Esophagus muscularis mucosa (tissue), 4 donors: ENCODE results near the gene EGLN3. TPM values are rescaled to one million over a fixed set of nuclear protein-coding genes. Genes with fewer than 3 reads are reported as not detected.

Source experiments
- DNase-seq: peaks from one replicate; pipeline ENCODE4 v3.0.0-alpha.2; 2017; ENCODE audit errors: extremely low spot score
- H3K27ac ChIP-seq, 4 donors: fragments of 200-600 bp; sonication (generic); replicated peaks in 1 of 4; 1 replicate in 3 of 4; 2 replicates in 1 of 4; pipeline ENCODE4 v1.5.1; 2016 to 2019; ENCODE audit warnings: mild to moderate bottlenecking in 1 of 4
- H3K27me3 ChIP-seq, 4 donors: fragments of 200-600 bp; sonication (generic); one replicate each; pipeline versions ENCODE4 v1.5.1 to v1.6.0; 2016 to 2019
- H3K36me3 ChIP-seq, 4 donors: fragments of 200-600 bp; sonication (generic); one replicate each; pipeline ENCODE4 v1.5.1; 2016 to 2019
- H3K4me1 ChIP-seq, 4 donors: fragments of 200-600 bp; sonication (generic); one replicate each; pipeline ENCODE4 v1.5.1; 2016 to 2019
- H3K4me3 ChIP-seq, 4 donors: fragments of 200-600 bp; sonication (generic); 1 replicate in 2 of 4; 2 replicates in 2 of 4; pipeline ENCODE4 v1.5.1; 2016 to 2019; ENCODE audit warnings: mild to moderate bottlenecking in 4 of 4, moderate library complexity in 1 of 4
- H3K9me3 ChIP-seq, 4 donors: fragments of 200-600 bp; sonication (generic); 1 replicate in 3 of 4; 2 replicates in 1 of 4; pipeline ENCODE4 v1.5.1; 2016 to 2019
- EP300 ChIP-seq: sonication (generic); formaldehyde crosslinking; IDR thresholded peaks from one replicate; pipeline ENCODE4 v1.6.1; 2017; ENCODE audit warnings: antibody characterized with exemption
- POLR2A ChIP-seq: fragments of 450-650 bp; IDR thresholded peaks from one replicate; pipeline ENCODE4 v1.6.1; 2017; ENCODE audit warnings: antibody characterized with exemption, moderate library complexity, mild to moderate bottlenecking, low read depth
- POLR2AphosphoS5 ChIP-seq, 2 donors: sonication (generic); formaldehyde crosslinking; IDR thresholded peaks; one replicate each; pipeline ENCODE4 v1.6.1; 2017; ENCODE audit warnings: antibody characterized with exemption in 2 of 2
- WGBS: methylation state at CpG from one replicate; pipeline ENCODE4 v1.1.5; 2018; 5-methylcytosine and 5-hydroxymethylcytosine counted together
- intact Hi-C: fragments of 100-400 bp; cut with DNase I; formaldehyde crosslinking; loops from one replicate; pipeline ENCODE4 v1.15.1; 2023
- total RNA-seq, 4 donors: library from RNA; depleted of rRNA; stranded (reverse); fragments of >200 nt; gene quantifications; one replicate each; pipeline versions ENCODE4 v1.1.0 to v1.2.1, GENCODE V29; 2016
- TF ChIP-seq, protein P1 (sequence below), 3 experiments: fragments of 200-600 bp in 2 of 3; fragments of 450-650 bp in 1 of 3; sonication (generic) in 2 of 3; IDR thresholded peaks; one replicate each; pipeline ENCODE4 v1.5.1; 2017 to 2019; ENCODE audit warnings: antibody characterized with exemption in 3 of 3, mild to moderate bottlenecking in 2 of 3, moderate library complexity in 1 of 3

EGLN3 gene
- total RNA-seq, 4 donors from 2014 or later, result 24.0 to 41.1 (median 24.5) TPM

DNA sequence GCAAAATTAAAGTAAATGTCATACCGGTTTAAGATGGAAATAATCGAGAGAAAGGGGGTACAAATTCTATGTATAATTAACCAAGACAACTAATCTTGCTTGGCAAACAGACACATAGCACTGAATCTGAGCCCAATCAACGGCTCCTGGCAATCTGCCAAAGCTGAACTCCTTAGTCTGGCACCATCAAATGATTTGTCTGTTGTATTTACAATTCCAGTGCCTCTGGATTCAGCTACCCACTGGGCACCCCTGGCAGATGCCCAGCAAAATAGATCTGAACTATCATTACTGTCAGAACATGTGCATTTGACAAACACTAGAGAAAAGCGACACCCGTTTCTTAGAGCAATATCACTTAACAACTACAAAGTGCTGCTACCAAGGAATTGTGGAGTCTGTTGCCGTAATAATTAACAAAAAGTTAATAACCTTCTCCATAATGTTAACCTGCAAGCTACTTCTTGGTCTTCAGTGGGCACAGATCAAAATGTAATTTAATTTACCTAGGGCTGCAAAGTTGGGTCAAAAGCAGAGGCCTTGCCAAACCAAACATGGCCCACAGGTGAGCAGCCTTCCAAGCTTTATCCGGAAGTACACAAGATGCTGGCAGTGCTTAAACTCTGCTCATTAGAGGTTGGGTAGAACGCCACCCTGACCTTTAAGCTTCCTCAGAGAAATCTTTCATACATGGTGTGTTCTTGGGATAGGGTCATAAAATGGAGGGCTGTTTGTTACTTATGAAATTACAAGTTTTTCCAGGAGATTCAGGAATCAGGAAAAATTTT lies 7.6 kb downstream of the EGLN3 start:
- H3K27me3 ChIP-seq, result no peaks in the 10 kb centered on the region
- no peaks in the 10 kb centered on the region for H3K9me3 ChIP-seq
- intact Hi-C loops, result no loop called here
- H3K4me3 ChIP-seq, result no peak overlapping the region
- H3K4me1 ChIP-seq, result peaks cover 41 to 99% (median 92%) of the 10 kb centered on the region in 4 donors
- no peak for DNase-seq
- H3K36me3 ChIP-seq, result no peaks in the 10 kb centered on the region
- 57% methylated on average over 8 of the region's 8 CpGs for WGBS
- TF ChIP-seq EP300, result no peak
- peak in 1 of 2 donors; percentile 10 for TF ChIP-seq POLR2AphosphoS5 (IDR thresholded peaks at IDR 0.05)
- peak overlapping the region; percentile 50 to 84 (median 84) for H3K27ac ChIP-seq

DNA sequence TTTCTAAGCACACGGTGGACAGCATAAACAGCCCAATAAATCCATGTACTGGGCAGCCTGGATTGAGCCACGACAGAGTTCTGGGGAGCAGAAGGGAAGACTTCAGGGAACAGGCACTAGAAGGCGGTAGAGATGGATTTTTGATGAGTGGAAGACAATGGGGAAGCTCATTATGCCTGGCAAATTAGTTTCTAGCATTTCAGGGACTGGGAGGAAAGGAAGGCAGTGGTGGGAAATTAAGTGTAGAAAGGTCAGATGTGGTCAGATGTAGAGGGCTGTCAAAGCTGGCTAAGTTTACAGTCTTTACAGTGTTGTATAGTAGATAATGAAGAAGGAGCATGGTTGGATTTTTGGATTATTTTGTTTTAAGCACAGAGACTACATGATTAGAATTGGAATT lies 9.2 kb downstream of the EGLN3 start:
- peaks cover 51 to 99% (median 92%) of the 10 kb centered on the region in 4 donors for H3K4me1 ChIP-seq

DNA sequence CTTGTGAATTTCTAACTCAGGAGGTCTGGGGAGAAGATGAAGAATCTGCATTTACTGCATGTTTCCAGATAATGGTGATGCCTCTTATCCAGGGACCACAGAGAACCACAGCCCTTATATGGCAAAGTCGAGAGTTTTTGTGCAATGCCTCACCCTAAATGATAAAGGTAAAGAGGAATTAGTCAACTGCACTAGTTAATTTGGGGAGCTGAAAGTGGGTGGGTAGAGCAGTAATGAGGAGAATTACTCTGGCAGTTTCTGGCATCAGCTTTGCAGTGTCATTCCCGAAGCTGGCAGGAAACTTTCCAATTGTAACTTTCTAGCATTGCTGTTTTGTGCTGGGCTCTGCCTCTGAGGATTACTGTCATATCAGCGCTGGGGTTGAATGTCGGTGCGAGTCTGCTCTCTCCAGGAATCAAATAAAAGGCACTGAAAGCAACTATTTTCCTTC lies 10.3 kb downstream of the EGLN3 start:
- DNase-seq, result no peak
- Histone ChIP-seq H3K36me3 (no peaks in the 10 kb centered on the region), H3K27me3 (no peaks in the 10 kb centered on the region), H3K4me3 (no peak overlapping the region), H3K27ac (peak overlapping the region; percentile 38 to 84 (median 84)), H3K4me1 (peaks cover 52 to 97% (median 87%) of the 10 kb centered on the region in 4 donors), H3K9me3 (no peaks in the 10 kb centered on the region)
- WGBS, result 45% methylated on average over 5 of the region's 5 CpGs
- intact Hi-C loops, result no loop called here
- TF ChIP-seq POLR2AphosphoS5 (IDR thresholded peaks at IDR 0.05) (peak in 1 of 2 donors; percentile 16), POLR2A (no peak)

More for the DNA sequence above, 9.2 kb downstream of the EGLN3 start:
- H3K27me3 ChIP-seq, result no peaks in the 10 kb centered on the region
- 69% methylated on average over 3 of the region's 3 CpGs for WGBS
- no peak overlapping the region for H3K4me3 ChIP-seq
- peak overlapping the region; percentile 22 to 84 (median 84) for H3K27ac ChIP-seq
- TF ChIP-seq POLR2A (no peak), POLR2AphosphoS5 (IDR thresholded peaks at IDR 0.05) (no peak), EP300 (no peak)
- no peaks in the 10 kb centered on the region for H3K36me3 ChIP-seq
- H3K9me3 ChIP-seq, result no peaks in the 10 kb centered on the region
- intact Hi-C loops, result no loop called here
- no peak for DNase-seq

DNA sequence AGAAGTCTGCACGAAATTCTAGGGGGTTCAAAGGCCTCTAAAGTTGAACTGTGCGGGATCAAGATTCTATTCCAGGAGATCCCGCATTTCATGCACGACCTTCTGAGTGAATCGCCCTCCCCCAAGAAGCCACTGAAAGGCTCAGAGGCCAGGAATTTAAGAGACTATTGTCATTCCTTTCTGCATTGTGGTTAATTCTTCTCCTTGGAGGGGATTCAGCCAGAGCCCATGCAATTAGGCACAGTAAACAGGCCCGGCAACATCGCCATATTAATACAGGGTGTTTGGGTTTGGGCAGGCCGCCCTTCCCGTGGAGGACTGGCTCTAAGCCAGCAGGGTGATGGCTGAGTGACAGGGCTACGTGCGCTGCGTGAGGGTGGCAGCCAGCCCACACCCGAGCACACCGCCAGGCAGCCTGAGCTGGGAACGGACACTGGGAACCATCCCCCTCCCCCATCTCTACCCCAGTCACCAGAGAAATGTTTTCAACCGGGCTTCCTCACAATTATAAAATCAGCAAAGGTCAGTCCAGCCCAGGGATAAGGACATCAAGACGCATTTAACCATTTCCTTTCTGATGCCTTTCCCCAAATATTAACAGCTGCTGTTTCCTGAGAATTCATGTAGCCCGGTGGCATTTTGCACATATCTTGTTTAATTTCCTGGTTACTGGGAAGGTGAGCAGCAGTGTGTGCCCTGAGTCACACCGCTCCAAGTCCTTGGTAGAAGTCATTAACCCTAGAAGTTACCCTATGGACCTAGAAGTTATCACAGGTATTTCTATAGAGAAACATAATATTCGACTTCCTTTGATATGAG lies 12.5 kb downstream of the EGLN3 start:
- Histone ChIP-seq H3K4me1 (peaks cover 47 to 88% (median 78%) of the 10 kb centered on the region in 4 donors), H3K9me3 (no peaks in the 10 kb centered on the region)
- WGBS, result 30% methylated on average over 15 of the region's 20 CpGs

DNA sequence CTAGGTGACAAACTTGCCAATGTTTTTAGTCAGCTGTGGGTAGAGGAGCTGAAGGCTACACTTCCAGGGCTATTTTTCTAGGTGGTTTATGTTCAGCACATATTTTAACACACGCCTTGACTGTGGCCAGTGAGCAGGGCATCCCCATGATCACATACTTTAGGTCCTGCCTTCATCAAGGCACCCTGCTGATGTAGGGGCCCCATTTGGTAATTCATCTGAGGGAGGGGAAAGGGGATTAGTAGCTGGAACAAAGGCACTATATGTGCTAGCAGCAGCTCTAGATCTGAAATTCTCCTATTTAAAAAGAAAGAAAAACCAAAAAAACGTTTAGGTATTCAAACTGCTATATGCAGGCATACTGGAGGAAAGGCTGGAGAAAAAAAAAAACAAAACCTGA lies 14.5 kb downstream of the EGLN3 start:
- TF ChIP-seq EP300 (no peak), POLR2A (no peak), POLR2AphosphoS5 (IDR thresholded peaks at IDR 0.05) (no peak)
- TF ChIP-seq, protein P1, sequence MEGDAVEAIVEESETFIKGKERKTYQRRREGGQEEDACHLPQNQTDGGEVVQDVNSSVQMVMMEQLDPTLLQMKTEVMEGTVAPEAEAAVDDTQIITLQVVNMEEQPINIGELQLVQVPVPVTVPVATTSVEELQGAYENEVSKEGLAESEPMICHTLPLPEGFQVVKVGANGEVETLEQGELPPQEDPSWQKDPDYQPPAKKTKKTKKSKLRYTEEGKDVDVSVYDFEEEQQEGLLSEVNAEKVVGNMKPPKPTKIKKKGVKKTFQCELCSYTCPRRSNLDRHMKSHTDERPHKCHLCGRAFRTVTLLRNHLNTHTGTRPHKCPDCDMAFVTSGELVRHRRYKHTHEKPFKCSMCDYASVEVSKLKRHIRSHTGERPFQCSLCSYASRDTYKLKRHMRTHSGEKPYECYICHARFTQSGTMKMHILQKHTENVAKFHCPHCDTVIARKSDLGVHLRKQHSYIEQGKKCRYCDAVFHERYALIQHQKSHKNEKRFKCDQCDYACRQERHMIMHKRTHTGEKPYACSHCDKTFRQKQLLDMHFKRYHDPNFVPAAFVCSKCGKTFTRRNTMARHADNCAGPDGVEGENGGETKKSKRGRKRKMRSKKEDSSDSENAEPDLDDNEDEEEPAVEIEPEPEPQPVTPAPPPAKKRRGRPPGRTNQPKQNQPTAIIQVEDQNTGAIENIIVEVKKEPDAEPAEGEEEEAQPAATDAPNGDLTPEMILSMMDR (IDR thresholded peaks at IDR 0.05), result no peak
- Histone ChIP-seq H3K36me3 (no peaks in the 10 kb centered on the region), H3K4me1 (peaks cover 54 to 81% (median 72%) of the 10 kb centered on the region in 4 donors), H3K9me3 (no peaks in the 10 kb centered on the region), H3K4me3 (no peak overlapping the region), H3K27me3 (no peaks in the 10 kb centered on the region), H3K27ac (peak overlapping the region; percentile 78 to 84 (median 84))
- no peak for DNase-seq
- intact Hi-C loops, result no loop called here
- WGBS, result 76% methylated on average over 2 of the region's 2 CpGs

More for the DNA sequence above, 12.5 kb downstream of the EGLN3 start:
- Histone ChIP-seq H3K36me3 (no peaks in the 10 kb centered on the region), H3K27me3 (no peaks in the 10 kb centered on the region), H3K27ac (peak overlapping the region; percentile 78 to 84 (median 84)), H3K4me3 (peak overlapping the region; percentile 12 to 46 (median 23))
- intact Hi-C loops, result no loop called here
- TF ChIP-seq, protein P1 (IDR thresholded peaks at IDR 0.05), result no peak
- TF ChIP-seq POLR2AphosphoS5 (IDR thresholded peaks at IDR 0.05), result peak; percentile 73 to 84
- no peak for DNase-seq

DNA sequence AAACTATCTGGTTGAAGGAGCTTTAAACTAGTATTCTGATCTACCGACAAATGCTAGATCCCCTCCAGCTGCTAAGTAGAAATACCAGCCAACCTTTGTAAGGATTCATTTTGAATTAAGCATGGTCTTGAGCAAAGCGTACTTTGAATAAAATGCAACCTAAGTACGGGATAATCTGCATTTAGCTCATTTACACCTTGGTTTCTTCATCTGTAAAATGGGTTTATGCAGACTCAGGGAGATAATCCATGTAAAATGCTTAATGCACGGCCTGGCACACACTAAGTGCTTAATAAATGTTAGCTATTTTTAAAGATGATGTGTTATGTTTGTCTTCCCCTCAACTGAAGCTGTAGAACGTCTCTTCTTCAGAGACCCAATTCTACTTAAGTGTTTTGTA lies 15.9 kb downstream of the EGLN3 start:
- H3K4me1 ChIP-seq, result peaks cover 51 to 75% (median 65%) of the 10 kb centered on the region in 4 donors

More for the DNA sequence above, 15.9 kb downstream of the EGLN3 start:
- intact Hi-C loops, result no loop called here
- Histone ChIP-seq H3K9me3 (no peaks in the 10 kb centered on the region), H3K4me3 (no peak overlapping the region), H3K27me3 (no peaks in the 10 kb centered on the region), H3K36me3 (no peaks in the 10 kb centered on the region), H3K27ac (no peak overlapping the region)
- no peak for DNase-seq
- TF ChIP-seq EP300 (no peak), POLR2AphosphoS5 (IDR thresholded peaks at IDR 0.05) (no peak)
- TF ChIP-seq, protein P1 (IDR thresholded peaks at IDR 0.05), result no peak
- whole genome bisulfite sequencing, result 79% methylated on average over 5 of the region's 5 CpGs
